Uterus (tissue), 4 donors: ENCODE data around the gene ADPRHL1. TPM values are rescaled to one million over a fixed set of nuclear protein-coding genes. Genes with fewer than 3 reads are reported as not detected.

Experiments used
- DNase-seq, 2 donors: peaks; one replicate each; pipeline ENCODE4 v3.0.0-alpha.2; 2019 to 2020
- H3K27ac ChIP-seq, 2 donors: fragments of 200-600 bp; sonication (generic); 1 replicate in 1 of 2; 2 replicates in 1 of 2; pipeline ENCODE4 v1.5.1; 2016 to 2018
- H3K27me3 ChIP-seq, 2 donors: fragments of 200-600 bp; sonication (generic); one replicate each; pipeline ENCODE4 v1.5.1; 2018 to 2019; ENCODE audit warnings: control low read depth in 1 of 2
- H3K36me3 ChIP-seq, 2 donors: fragments of 200-600 bp; sonication (generic); one replicate each; pipeline ENCODE4 v1.5.1; 2019; ENCODE audit warnings: control low read depth in 1 of 2
- H3K4me1 ChIP-seq, 2 donors: fragments of 200-600 bp; sonication (generic); one replicate each; pipeline ENCODE4 v1.5.1; 2018 to 2019; ENCODE audit warnings: control low read depth in 1 of 2
- H3K4me3 ChIP-seq, 2 donors: fragments of 200-600 bp; sonication (generic); 1 replicate in 1 of 2; 2 replicates in 1 of 2; pipeline ENCODE4 v1.5.1; 2018 to 2019; ENCODE audit warnings: mild to moderate bottlenecking in 1 of 2
- H3K9me3 ChIP-seq, 2 donors: fragments of 200-600 bp; sonication (generic); one replicate each; pipeline ENCODE4 v1.5.1; 2019; ENCODE audit warnings: control low read depth in 1 of 2
- POLR2A ChIP-seq, 2 donors: fragments of 450-650 bp; IDR thresholded peaks; one replicate each; pipeline ENCODE4 v1.6.1; 2016; ENCODE audit warnings: antibody characterized with exemption in 2 of 2, mild to moderate bottlenecking in 1 of 2, moderate library complexity in 1 of 2
- intact Hi-C: fragments of 100-400 bp; cut with DNase I; formaldehyde crosslinking; loops from one replicate; pipeline ENCODE4 v1.15.1; 2023; ENCODE audit warnings: low total_unique reads
- total RNA-seq, 4 donors: library from RNA; depleted of rRNA in 3 of 4; stranded (reverse); fragments of >200 nt in 3 of 4; gene quantifications; one replicate each; pipeline versions ENCODE4 v1.1.0 to v1.2.4, GENCODE V29; 2014 to 2023
- TF ChIP-seq, protein P1 (sequence below), 4 experiments: fragments of 200-600 bp in 2 of 4; fragments of 450-650 bp in 2 of 4; sonication (generic) in 2 of 4; IDR thresholded peaks; one replicate each; pipeline ENCODE4 v1.5.1; 2016 to 2019; ENCODE audit warnings: antibody characterized with exemption in 4 of 4, mild to moderate bottlenecking in 2 of 4, moderate library complexity in 1 of 4
- donor health status: DM: yes; HTN: yes; CAD: no.

ADPRHL1 gene
- total RNA-seq, 4 donors from 2014 or later, result 1.6 to 3.3 TPM; not detected in 2

DNA sequence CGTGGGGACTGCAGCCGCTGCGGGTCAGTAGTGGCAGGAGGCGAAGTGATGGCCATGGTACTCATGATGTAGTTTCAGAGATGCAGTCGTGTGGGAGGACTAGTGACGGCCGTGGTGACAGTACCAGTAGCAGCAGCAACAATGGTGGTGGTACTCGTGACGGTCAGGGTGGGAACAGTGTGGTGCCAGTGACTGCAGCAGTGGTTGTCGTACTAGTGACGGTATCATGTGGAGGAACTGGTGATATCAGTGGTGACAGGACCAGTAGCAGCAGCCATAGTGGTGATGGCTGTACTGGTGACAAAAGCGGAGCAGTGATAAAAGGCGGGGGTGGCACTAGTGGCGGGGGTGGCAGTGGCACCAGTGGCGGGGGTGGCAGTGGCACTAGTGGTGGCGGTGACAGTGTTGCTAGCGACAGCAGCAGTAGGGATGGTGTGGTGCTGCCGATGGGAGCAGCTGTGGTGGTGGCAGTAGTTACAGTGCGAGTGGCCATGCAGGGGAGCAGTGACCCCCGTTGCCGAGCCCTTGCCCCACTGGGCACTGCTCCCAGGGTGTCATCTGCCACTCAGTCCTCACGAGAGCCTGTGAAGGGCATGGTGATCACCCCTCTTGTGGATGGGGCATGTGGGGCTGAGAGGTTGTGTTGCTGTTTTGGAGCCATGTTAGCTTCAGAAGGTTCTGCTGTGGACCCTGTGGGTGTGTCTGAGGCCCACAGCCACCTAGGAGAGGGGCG lies 22.7 kb downstream of the ADPRHL1 start:
- H3K4me3 ChIP-seq, result no peak overlapping the region
- H3K4me1 ChIP-seq, result no peaks in the 10 kb centered on the region
- TF ChIP-seq POLR2A (IDR thresholded peaks at IDR 0.05), result no peak
- TF ChIP-seq, protein P1, sequence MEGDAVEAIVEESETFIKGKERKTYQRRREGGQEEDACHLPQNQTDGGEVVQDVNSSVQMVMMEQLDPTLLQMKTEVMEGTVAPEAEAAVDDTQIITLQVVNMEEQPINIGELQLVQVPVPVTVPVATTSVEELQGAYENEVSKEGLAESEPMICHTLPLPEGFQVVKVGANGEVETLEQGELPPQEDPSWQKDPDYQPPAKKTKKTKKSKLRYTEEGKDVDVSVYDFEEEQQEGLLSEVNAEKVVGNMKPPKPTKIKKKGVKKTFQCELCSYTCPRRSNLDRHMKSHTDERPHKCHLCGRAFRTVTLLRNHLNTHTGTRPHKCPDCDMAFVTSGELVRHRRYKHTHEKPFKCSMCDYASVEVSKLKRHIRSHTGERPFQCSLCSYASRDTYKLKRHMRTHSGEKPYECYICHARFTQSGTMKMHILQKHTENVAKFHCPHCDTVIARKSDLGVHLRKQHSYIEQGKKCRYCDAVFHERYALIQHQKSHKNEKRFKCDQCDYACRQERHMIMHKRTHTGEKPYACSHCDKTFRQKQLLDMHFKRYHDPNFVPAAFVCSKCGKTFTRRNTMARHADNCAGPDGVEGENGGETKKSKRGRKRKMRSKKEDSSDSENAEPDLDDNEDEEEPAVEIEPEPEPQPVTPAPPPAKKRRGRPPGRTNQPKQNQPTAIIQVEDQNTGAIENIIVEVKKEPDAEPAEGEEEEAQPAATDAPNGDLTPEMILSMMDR (IDR thresholded peaks at IDR 0.05), result no peak
- intact Hi-C loops, result no loop called here
- no peaks in the 10 kb centered on the region for H3K9me3 ChIP-seq
- no peak for DNase-seq
- H3K27ac ChIP-seq, result no peak overlapping the region
- H3K36me3 ChIP-seq, result no peaks in the 10 kb centered on the region
- H3K27me3 ChIP-seq, result no peaks in the 10 kb centered on the region

DNA sequence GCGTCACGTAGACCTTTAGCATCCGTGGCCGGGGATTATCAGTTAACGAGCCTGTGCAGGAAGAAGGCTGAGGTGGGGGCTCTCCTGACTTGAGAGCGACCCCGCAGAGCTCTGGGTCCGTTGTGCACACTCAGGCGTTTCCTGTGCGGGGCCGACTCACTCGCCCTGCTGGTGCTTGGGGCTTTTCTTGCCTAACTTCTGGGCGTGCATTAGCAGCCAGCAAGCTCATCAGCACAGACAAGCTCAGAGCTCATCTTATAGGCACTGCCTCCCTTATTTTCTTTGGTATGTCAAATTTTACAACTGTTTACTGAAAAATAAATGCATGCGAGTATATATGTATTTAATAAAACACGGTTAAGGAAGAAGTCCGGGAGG lies 23.7 kb downstream of the ADPRHL1 start:
- Histone ChIP-seq H3K27ac (no peak overlapping the region), H3K36me3 (no peaks in the 10 kb centered on the region), H3K4me1 (no peaks in the 10 kb centered on the region), H3K27me3 (no peaks in the 10 kb centered on the region), H3K4me3 (no peak overlapping the region), H3K9me3 (no peaks in the 10 kb centered on the region)
- no peak for TF ChIP-seq POLR2A (IDR thresholded peaks at IDR 0.05)
- TF ChIP-seq, protein P1 (IDR thresholded peaks at IDR 0.05), result no peak
- DNase-seq, result no peak
- intact Hi-C loops, result no loop called here

DNA sequence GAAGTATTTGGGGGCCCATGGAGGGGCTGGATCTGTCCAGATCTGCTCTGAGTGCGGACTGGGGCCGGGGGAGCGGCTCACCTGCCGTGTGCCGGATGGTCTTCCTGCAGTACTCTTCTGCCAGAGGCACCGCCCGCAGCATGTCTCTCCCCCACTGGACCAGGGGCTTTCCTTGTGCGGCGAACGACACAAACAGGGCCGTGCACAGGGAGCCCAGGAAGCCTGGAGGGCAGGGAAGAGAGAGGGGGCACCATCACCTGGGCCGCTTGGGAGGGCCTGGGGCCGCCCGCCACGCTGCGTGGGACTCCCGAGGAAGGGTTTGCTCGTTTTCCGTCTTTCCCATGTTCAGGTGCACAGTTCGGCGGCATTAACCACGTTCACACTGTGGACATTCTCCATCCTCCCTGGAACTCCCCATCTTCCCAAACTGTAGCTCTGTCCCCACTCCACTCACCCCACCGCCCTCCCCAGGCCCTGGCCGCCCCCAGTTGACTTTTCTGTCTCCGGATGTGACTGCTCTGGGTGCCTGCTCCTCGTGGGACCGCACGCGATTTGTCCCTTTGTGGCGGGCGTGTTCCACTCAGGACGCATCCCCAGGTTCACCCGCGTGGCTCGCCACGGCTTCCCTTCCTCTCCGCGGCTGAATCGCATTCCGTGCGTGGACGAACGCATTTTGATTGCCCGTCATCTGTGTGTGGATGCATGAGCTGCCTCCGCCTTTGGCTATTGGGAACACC lies 24.2 kb downstream of the ADPRHL1 start:
- no peak overlapping the region for H3K27ac ChIP-seq
- H3K4me3 ChIP-seq, result no peak overlapping the region
- intact Hi-C loops, result no loop called here
- H3K36me3 ChIP-seq, result no peaks in the 10 kb centered on the region
- H3K9me3 ChIP-seq, result no peaks in the 10 kb centered on the region
- no peak for DNase-seq
- no peaks in the 10 kb centered on the region for H3K27me3 ChIP-seq
- TF ChIP-seq POLR2A (IDR thresholded peaks at IDR 0.05), result no peak
- H3K4me1 ChIP-seq, result no peaks in the 10 kb centered on the region

DNA sequence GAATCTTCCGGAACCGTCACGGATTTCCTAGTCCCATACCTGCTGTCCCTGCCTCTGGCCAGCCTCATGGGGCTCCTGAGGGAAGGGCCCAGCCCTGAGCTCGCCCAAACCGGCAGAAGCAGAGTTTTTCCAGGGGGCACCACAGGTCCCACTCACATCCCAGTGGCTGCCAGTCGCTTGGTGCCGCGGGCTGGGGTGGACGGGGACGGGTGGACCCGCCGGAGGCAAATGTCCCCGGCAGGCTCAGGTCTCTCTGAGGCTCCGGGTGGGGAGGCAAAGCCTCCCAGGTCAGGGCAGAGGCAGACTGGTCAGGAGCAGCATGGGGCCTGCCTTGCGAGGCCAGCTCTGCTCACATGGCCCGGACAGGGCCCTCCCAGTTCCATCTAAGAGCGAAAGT lies 24.8 kb downstream of the ADPRHL1 start:
- Histone ChIP-seq H3K27me3 (no peaks in the 10 kb centered on the region), H3K4me3 (no peak overlapping the region), H3K9me3 (no peaks in the 10 kb centered on the region), H3K27ac (no peak overlapping the region), H3K36me3 (no peaks in the 10 kb centered on the region), H3K4me1 (no peaks in the 10 kb centered on the region)
- intact Hi-C loops, result no loop called here
- no peak for TF ChIP-seq POLR2A (IDR thresholded peaks at IDR 0.05)
- TF ChIP-seq, protein P1 (IDR thresholded peaks at IDR 0.05), result no peak
- DNase-seq, result no peak

DNA sequence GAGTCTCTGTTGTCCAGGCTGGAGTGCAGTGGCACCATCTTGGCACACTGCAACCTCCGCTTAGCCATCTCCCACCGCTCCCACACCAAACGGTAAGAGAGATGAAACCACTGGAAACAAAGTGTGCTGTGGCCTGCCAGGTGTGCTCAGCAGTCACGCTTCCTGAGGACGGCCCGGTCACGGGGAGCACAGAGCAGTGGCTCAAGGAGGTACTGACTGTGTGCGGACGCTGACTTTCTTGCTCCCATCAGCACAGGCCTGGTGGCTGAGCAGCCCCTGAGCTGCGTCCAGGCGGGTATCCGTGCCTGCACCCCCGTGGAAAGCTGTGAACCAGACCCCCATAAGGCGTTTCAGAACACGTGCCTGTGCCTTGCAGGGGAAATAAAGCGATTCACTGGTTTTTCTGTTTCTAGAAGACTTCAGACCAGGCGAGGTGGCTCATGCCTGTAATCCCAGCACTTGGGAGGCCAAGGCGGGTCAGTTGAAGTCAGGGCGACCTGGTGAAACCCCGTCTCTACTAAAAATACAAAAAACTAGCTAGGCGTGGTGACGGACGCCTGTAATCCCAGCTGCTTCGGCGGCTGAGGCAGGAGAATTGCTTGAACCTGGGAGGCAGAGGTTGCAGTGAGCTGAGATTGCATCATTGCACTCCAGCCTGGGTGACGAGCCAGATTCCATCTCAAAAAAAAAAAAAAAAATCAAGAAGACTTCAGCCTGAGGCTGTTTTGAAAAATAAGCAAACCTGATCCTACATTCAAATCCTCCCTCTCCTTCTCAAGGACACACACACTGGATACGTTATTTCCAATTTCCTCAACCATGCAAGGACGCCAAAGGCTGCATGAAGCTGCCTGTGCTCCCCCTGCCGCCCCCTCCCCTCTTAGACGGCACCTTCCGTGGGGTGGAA lies 25.5 kb downstream of the ADPRHL1 start:
- intact Hi-C loops, result no loop called here
- H3K27me3 ChIP-seq, result no peaks in the 10 kb centered on the region
- no peaks in the 10 kb centered on the region for H3K36me3 ChIP-seq
- no peak overlapping the region for H3K27ac ChIP-seq
- no peak overlapping the region for H3K4me3 ChIP-seq
- H3K4me1 ChIP-seq, result no peaks in the 10 kb centered on the region
- no peak for TF ChIP-seq POLR2A (IDR thresholded peaks at IDR 0.05)
- TF ChIP-seq, protein P1 (IDR thresholded peaks at IDR 0.05), result no peak
- no peak for DNase-seq
- H3K9me3 ChIP-seq, result no peaks in the 10 kb centered on the region
